ENCODE results near the gene CCL2.

CCL2 gene

GRCh38 chr17:34257986-34258326, 2.9 kb downstream of the CCL2 start:
- H3K4me3 ChIP-seq (replicated peaks in 1 of 2; ENCODE audit: low read depth in 2 of 2, low read length in 2 of 2): no peak overlapping the region
- DNase-seq (ENCODE audit: low read depth in 2 of 2): no peak
- TF ChIP-seq, protein P1, sequence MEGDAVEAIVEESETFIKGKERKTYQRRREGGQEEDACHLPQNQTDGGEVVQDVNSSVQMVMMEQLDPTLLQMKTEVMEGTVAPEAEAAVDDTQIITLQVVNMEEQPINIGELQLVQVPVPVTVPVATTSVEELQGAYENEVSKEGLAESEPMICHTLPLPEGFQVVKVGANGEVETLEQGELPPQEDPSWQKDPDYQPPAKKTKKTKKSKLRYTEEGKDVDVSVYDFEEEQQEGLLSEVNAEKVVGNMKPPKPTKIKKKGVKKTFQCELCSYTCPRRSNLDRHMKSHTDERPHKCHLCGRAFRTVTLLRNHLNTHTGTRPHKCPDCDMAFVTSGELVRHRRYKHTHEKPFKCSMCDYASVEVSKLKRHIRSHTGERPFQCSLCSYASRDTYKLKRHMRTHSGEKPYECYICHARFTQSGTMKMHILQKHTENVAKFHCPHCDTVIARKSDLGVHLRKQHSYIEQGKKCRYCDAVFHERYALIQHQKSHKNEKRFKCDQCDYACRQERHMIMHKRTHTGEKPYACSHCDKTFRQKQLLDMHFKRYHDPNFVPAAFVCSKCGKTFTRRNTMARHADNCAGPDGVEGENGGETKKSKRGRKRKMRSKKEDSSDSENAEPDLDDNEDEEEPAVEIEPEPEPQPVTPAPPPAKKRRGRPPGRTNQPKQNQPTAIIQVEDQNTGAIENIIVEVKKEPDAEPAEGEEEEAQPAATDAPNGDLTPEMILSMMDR (IDR thresholded peaks at IDR 0.05; ENCODE audit: low read depth, low read length): no peak

DNA sequence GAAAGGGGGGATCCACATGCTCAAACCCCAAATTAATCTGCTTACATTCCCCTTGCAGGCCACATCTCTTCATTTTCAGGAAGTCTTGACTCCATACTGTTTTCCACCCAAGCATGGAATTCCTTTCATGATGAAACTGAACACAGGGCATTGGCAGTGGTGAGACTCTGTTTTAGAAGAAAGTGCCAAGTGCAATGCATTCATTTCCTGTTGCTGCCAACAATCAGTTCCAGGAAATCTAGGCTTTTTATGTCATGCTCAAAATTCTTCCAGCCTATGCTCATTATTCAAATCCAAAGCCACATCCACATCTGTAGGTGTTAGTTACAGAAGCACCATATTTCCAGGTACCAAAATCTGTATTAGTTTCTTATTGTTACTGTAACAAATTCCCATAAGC, 4.1 kb downstream of the CCL2 start:
- TF ChIP-seq, protein P1 (IDR thresholded peaks at IDR 0.05; ENCODE audit: low read depth, low read length): no peak
- peak; percentile 69 to 91 for DNase-seq (ENCODE audit: low read depth in 2 of 2)
- H3K4me3 ChIP-seq (replicated peaks in 1 of 2; ENCODE audit: low read depth in 2 of 2, low read length in 2 of 2): no peak overlapping the region

DNA sequence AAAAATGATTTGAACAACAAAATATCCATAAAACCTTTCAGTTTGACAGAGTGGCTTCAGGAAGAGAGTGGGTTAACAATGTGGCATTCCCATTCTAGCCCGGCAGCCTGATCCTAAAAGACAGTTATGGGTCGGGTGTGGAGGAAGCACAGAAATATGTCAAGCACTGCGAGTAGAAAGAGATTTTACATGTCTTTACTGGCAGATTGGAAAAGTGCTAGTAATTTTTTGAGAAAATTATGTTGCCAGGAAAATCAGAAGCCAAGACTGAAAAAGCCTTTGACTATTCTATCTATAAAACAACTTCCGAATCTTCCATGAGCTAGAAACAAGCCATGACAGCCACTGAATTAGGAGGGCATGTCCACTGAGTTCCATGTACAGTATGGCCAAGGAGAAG, 5.8 kb downstream of the CCL2 start:
- no peak overlapping the region for H3K4me3 ChIP-seq (replicated peaks in 1 of 2; ENCODE audit: low read depth in 2 of 2, low read length in 2 of 2)
- TF ChIP-seq, protein P1 (IDR thresholded peaks at IDR 0.05; ENCODE audit: low read depth, low read length): no peak
- DNase-seq (ENCODE audit: low read depth in 2 of 2): no peak

DNA sequence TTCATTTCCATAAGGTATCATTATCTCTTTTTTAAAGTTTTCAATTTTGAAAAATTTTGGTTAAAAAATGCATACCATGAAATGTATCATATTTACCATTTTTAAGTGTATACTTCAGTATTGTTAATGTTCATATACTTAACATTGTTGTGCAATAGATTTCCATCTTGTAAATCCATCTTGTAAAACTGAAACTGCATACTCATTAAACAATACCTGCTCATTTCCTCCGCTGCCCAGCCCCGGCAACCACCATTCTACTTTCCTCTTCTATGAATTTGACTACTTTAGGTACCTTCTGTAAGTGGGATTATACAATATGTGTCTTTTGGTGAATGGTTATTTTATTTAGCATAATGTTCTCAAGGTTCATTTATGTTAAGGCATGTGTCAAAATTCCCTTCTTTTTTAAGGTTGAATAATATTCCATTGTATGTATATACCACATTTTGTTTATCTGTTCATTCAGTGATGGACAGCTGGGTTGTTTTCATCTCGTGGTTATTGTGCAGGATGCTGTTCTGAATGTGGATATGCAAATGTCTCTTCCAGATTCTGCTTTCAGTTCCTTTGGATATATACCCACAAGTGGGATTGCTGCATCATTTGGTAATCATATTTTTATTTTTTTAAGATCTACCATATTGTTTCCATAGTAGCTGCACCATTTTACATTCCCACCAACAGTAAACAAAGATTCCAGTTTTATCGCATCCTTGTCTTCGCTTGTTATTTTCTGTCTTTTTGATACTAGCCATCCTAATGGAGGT, 6.7 kb downstream of the CCL2 start:
- TF ChIP-seq, protein P1 (IDR thresholded peaks at IDR 0.05; ENCODE audit: low read depth, low read length): no peak
- DNase-seq (ENCODE audit: low read depth in 2 of 2): no peak
- H3K4me3 ChIP-seq (replicated peaks in 1 of 2; ENCODE audit: low read depth in 2 of 2, low read length in 2 of 2): no peak overlapping the region

GRCh38 chr17:34265711-34266110, 10.6 kb downstream of the CCL2 start:
- no peak overlapping the region for H3K4me3 ChIP-seq (replicated peaks in 1 of 2; ENCODE audit: low read depth in 2 of 2, low read length in 2 of 2)
- DNase-seq (ENCODE audit: low read depth in 2 of 2): no peak
- TF ChIP-seq, protein P1 (IDR thresholded peaks at IDR 0.05; ENCODE audit: low read depth, low read length): no peak

DNA sequence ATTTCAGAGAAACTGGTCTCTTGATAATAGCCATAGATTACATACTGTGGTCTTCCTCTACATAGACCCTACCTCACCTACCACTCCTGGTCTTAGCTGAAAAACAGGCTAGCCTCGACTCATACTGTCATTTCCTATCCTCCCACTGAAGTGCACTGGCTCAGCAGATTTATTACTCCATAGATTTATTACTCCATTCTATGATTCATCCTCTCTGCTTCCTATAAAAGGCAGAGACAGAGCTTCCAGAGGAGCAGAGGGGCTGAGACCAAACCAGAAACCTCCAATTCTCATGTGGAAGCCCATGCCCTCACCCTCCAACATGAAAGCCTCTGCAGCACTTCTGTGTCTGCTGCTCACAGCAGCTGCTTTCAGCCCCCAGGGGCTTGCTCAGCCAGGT, 14.9 kb downstream of the CCL2 start, which contains the start of gene CCL7:
Gene CCL7, plus strand, starts transcription at position 253 of the 400 bp plus-strand sequence. Its CDS starts 70 bp downstream, at position 323.
- H3K4me3 ChIP-seq (replicated peaks in 1 of 2; ENCODE audit: low read depth in 2 of 2, low read length in 2 of 2): no peak within 1 kb of the TSS
- TF ChIP-seq, protein P1 (IDR thresholded peaks at IDR 0.05; ENCODE audit: low read depth, low read length): no peak
- peak; percentile 48 to 72 for DNase-seq (ENCODE audit: low read depth in 2 of 2)

DNA sequence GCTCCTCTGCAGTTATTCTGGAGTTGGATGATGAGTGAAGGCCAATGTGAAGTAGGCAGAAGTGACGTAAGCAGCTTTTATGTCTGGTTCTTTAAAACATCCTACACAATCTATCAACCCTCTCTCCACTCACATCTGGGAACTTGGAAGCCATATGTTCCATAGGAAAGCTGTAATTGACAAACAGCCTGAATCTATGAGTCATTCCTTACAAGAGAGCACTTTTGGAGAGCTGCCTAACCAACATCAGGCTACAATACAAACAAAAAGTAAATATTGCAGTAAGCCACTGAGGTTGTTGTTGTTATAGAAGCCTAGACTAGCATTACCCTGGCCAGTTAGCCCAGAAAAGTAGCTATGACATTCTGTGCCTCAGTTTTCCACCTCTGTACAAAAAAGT, 20.8 kb downstream of the CCL2 start:
- no peak overlapping the region for H3K4me3 ChIP-seq (replicated peaks in 1 of 2; ENCODE audit: low read depth in 2 of 2, low read length in 2 of 2)
- DNase-seq (ENCODE audit: low read depth in 2 of 2): peak; percentile 95
- TF ChIP-seq, protein P1 (IDR thresholded peaks at IDR 0.05; ENCODE audit: low read depth, low read length): no peak

All from cardiac fibroblast (primary cell).